Measurements from ENCODE around the gene STRIP2. TPM values are rescaled to one million over a fixed set of nuclear protein-coding genes. Genes with fewer than 3 reads are reported as not detected.
"Not testable (repeated sequence)": the region's sequence is repeated elsewhere in the genome, so short reads cannot be mapped to it uniquely, and the experiment has no call there.

The STRIP2 gene
- total RNA-seq, 2 donors from 2014 or later: 73.5 to 79.2 TPM

- Mint-ChIP-seq H3K4me1 (ENCODE audit: low read depth) (peaks cover 7% of the 10 kb centered on the region), H3K4me3 (no peak overlapping the region), H3K36me3 (ENCODE audit: insufficient read depth in 2 of 2) (no peaks in the 10 kb centered on the region), H3K27me3 (ENCODE audit: low read depth) (peaks cover 6% of the 10 kb centered on the region), H3K27ac (no peak overlapping the region), H3K9me3 (no peaks in the 10 kb centered on the region)
- ATAC-seq (replicated peaks in 1 of 2): no peak
- no peak for DNase-seq
These were observed 81.1 kb downstream of the STRIP2 start for GRCh38 chr7:129515381-129515780.

GRCh38 chr7:129517931-129518330 is 83.7 kb downstream of the STRIP2 start:
- peaks cover 29% of the 10 kb centered on the region for H3K27me3 Mint-ChIP-seq (ENCODE audit: low read depth)
- ATAC-seq (replicated peaks in 1 of 2) (no peak), DNase-seq (no peak)
- H3K4me1 Mint-ChIP-seq (ENCODE audit: low read depth): peaks cover 7% of the 10 kb centered on the region
- no peaks in the 10 kb centered on the region for H3K36me3 Mint-ChIP-seq (ENCODE audit: insufficient read depth in 2 of 2)
- H3K27ac Mint-ChIP-seq: no peak overlapping the region
- no peak overlapping the region for H3K4me3 Mint-ChIP-seq
- no peaks in the 10 kb centered on the region for H3K9me3 Mint-ChIP-seq

GRCh38 chr7:129519464-129519863 is 85.2 kb downstream of the STRIP2 start:
- no peaks in the 10 kb centered on the region for H3K36me3 Mint-ChIP-seq (ENCODE audit: insufficient read depth in 2 of 2)
- H3K27ac Mint-ChIP-seq: no peak overlapping the region
- no peak for ATAC-seq (replicated peaks in 1 of 2)
- DNase-seq: no peak
- H3K27me3 Mint-ChIP-seq (ENCODE audit: low read depth): peaks cover 35% of the 10 kb centered on the region
- no peaks in the 10 kb centered on the region for H3K9me3 Mint-ChIP-seq
- H3K4me1 Mint-ChIP-seq (ENCODE audit: low read depth): peaks cover 7% of the 10 kb centered on the region
- H3K4me3 Mint-ChIP-seq: no peak overlapping the region

GRCh38 chr7:129522088-129522970 is 88.1 kb downstream of the STRIP2 start:
- H3K27me3 Mint-ChIP-seq (ENCODE audit: low read depth): peaks cover 55% of the 10 kb centered on the region
- no peak overlapping the region for H3K4me3 Mint-ChIP-seq
- no peak for DNase-seq
- no peak overlapping the region for H3K27ac Mint-ChIP-seq
- no peaks in the 10 kb centered on the region for H3K9me3 Mint-ChIP-seq
- no peaks in the 10 kb centered on the region for H3K36me3 Mint-ChIP-seq (ENCODE audit: insufficient read depth in 2 of 2)
- H3K4me1 Mint-ChIP-seq (ENCODE audit: low read depth): peaks cover 7% of the 10 kb centered on the region
- no peak for ATAC-seq (replicated peaks in 1 of 2)

- H3K4me3 Mint-ChIP-seq: no peak overlapping the region
- ATAC-seq (replicated peaks in 1 of 2) (no peak), DNase-seq (no peak)
- no peaks in the 10 kb centered on the region for H3K9me3 Mint-ChIP-seq
- no peaks in the 10 kb centered on the region for H3K36me3 Mint-ChIP-seq (ENCODE audit: insufficient read depth in 2 of 2)
- no peak overlapping the region for H3K27ac Mint-ChIP-seq
- H3K4me1 Mint-ChIP-seq (ENCODE audit: low read depth): peaks cover 7% of the 10 kb centered on the region
- peaks cover 57% of the 10 kb centered on the region for H3K27me3 Mint-ChIP-seq (ENCODE audit: low read depth)
These were observed 88.7 kb downstream of the STRIP2 start for GRCh38 chr7:129522971-129523340.

- Mint-ChIP-seq H3K4me3 (no peak overlapping the region), H3K4me1 (ENCODE audit: low read depth) (peaks cover 7% of the 10 kb centered on the region), H3K27me3 (ENCODE audit: low read depth) (peaks cover 57% of the 10 kb centered on the region), H3K9me3 (no peaks in the 10 kb centered on the region), H3K36me3 (ENCODE audit: insufficient read depth in 2 of 2) (no peaks in the 10 kb centered on the region), H3K27ac (no peak overlapping the region)
- ATAC-seq (replicated peaks in 1 of 2) (no peak), DNase-seq (no peak)
These were observed 89.7 kb downstream of the STRIP2 start for GRCh38 chr7:129523924-129524323.

- peaks cover 56% of the 10 kb centered on the region for H3K27me3 Mint-ChIP-seq (ENCODE audit: low read depth)
- not testable (repeated sequence) for H3K4me3 Mint-ChIP-seq; H3K4me1 Mint-ChIP-seq (ENCODE audit: low read depth); ATAC-seq (replicated peaks in 1 of 2); H3K9me3 Mint-ChIP-seq; H3K27ac Mint-ChIP-seq; H3K36me3 Mint-ChIP-seq (ENCODE audit: insufficient read depth in 2 of 2); DNase-seq
These were observed 90.2 kb downstream of the STRIP2 start for GRCh38 chr7:129524405-129524804.

GRCh38 chr7:129525225-129525862 is 91.1 kb downstream of the STRIP2 start:
- DNase-seq: no peak
- Mint-ChIP-seq H3K27ac (no peak overlapping the region), H3K36me3 (ENCODE audit: insufficient read depth in 2 of 2) (no peaks in the 10 kb centered on the region), H3K4me1 (ENCODE audit: low read depth) (peaks cover 15% of the 10 kb centered on the region), H3K27me3 (ENCODE audit: low read depth) (peaks cover 51% of the 10 kb centered on the region), H3K4me3 (no peak overlapping the region), H3K9me3 (no peaks in the 10 kb centered on the region)
- no peak for ATAC-seq (replicated peaks in 1 of 2)

GRCh38 chr7:129529643-129530042 is 95.4 kb downstream of the STRIP2 start:
- Mint-ChIP-seq H3K9me3 (no peaks in the 10 kb centered on the region), H3K27me3 (ENCODE audit: low read depth) (peaks cover 37% of the 10 kb centered on the region), H3K4me3 (no peak overlapping the region), H3K36me3 (ENCODE audit: insufficient read depth in 2 of 2) (no peaks in the 10 kb centered on the region), H3K4me1 (ENCODE audit: low read depth) (peaks cover 30% of the 10 kb centered on the region), H3K27ac (no peak overlapping the region)
- ATAC-seq (replicated peaks in 1 of 2) (no peak), DNase-seq (no peak)

GRCh38 chr7:129530795-129531391 is 96.7 kb downstream of the STRIP2 start:
- H3K9me3 Mint-ChIP-seq: no peaks in the 10 kb centered on the region
- peak; percentile 99 for ATAC-seq (replicated peaks in 1 of 2)
- H3K27ac Mint-ChIP-seq: peak overlapping the region; percentile 73

GRCh38 chr7:129531721-129532120 is 97.5 kb downstream of the STRIP2 start:
- ATAC-seq (replicated peaks in 1 of 2) (no peak), DNase-seq (no peak)
- H3K27ac Mint-ChIP-seq: no peak overlapping the region
- peaks cover 22% of the 10 kb centered on the region for H3K27me3 Mint-ChIP-seq (ENCODE audit: low read depth)
- no peaks in the 10 kb centered on the region for H3K36me3 Mint-ChIP-seq (ENCODE audit: insufficient read depth in 2 of 2)
- H3K9me3 Mint-ChIP-seq: no peaks in the 10 kb centered on the region
- no peak overlapping the region for H3K4me3 Mint-ChIP-seq
- H3K4me1 Mint-ChIP-seq (ENCODE audit: low read depth): peaks cover 35% of the 10 kb centered on the region

More at GRCh38 chr7:129530795-129531391, 96.7 kb downstream of the STRIP2 start:
- peak; percentile 66 to 72 for DNase-seq
- peak overlapping the region in 1 of 2 donors; percentile 16 for H3K4me3 Mint-ChIP-seq
- H3K36me3 Mint-ChIP-seq (ENCODE audit: insufficient read depth in 2 of 2): no peaks in the 10 kb centered on the region
- H3K4me1 Mint-ChIP-seq (ENCODE audit: low read depth): peaks cover 28% of the 10 kb centered on the region
- peaks cover 28% of the 10 kb centered on the region for H3K27me3 Mint-ChIP-seq (ENCODE audit: low read depth)

- Mint-ChIP-seq H3K27ac (no peak overlapping the region), H3K4me3 (no peak overlapping the region)
These were observed 98.1 kb downstream of the STRIP2 start for GRCh38 chr7:129532375-129532774.

GRCh38 chr7:129534558-129535274 is 100.5 kb downstream of the STRIP2 start:
- H3K36me3 Mint-ChIP-seq (ENCODE audit: insufficient read depth in 2 of 2); H3K27ac Mint-ChIP-seq; DNase-seq; ATAC-seq (replicated peaks in 1 of 2); H3K9me3 Mint-ChIP-seq; H3K4me3 Mint-ChIP-seq: not testable (repeated sequence)
- peaks cover 34% of the 10 kb centered on the region for H3K4me1 Mint-ChIP-seq (ENCODE audit: low read depth)
- peaks cover 15% of the 10 kb centered on the region for H3K27me3 Mint-ChIP-seq (ENCODE audit: low read depth)

More at GRCh38 chr7:129532375-129532774, 98.1 kb downstream of the STRIP2 start:
- Mint-ChIP-seq H3K9me3 (no peaks in the 10 kb centered on the region), H3K36me3 (ENCODE audit: insufficient read depth in 2 of 2) (no peaks in the 10 kb centered on the region), H3K4me1 (ENCODE audit: low read depth) (peaks cover 35% of the 10 kb centered on the region), H3K27me3 (ENCODE audit: low read depth) (peaks cover 16% of the 10 kb centered on the region)
- DNase-seq (no peak), ATAC-seq (replicated peaks in 1 of 2) (no peak)

Data from activated T-cell treated with anti-CD3 and anti-CD28 coated beads, Interleukin-2, amount 50 U/mL, for 72 hours (primary cell).